Osteoblast (primary cell): ENCODE measurements around the gene SEPHS2. TPM values are rescaled to one million over a fixed set of nuclear protein-coding genes. Genes with fewer than 3 reads are reported as not detected.
"Not testable (repeated sequence)": the region's sequence is repeated elsewhere in the genome, so short reads cannot be mapped to it uniquely, and the experiment has no call there.

ENCODE experiments used
- DNase-seq: peaks from one replicate; pipeline ENCODE4 v3.0.0; 2011; ENCODE audit warnings: low spot score, mixed read lengths; ENCODE audit not compliant: insufficient read length; ENCODE audit errors: missing footprints
- H2AFZ ChIP-seq: 2 replicates; pipeline ENCODE4 v1.6.0; 2011; ENCODE audit warnings: mild to moderate bottlenecking, low read length
- H3K27ac ChIP-seq: 2 replicates; pipeline ENCODE4 v1.5.1; 2011; ENCODE audit warnings: mild to moderate bottlenecking, low read depth, low read length, moderate library complexity
- H3K27me3 ChIP-seq: 2 replicates; pipeline ENCODE4 v1.6.0; 2012; ENCODE audit warnings: mild to moderate bottlenecking, control low read depth, inconsistent platforms, low read length, moderate library complexity; ENCODE audit not compliant: insufficient read depth
- H3K36me3 ChIP-seq: 2 replicates; pipeline ENCODE4 v1.5.1; 2011; ENCODE audit warnings: mild to moderate bottlenecking, low read length, control low read depth, moderate library complexity; ENCODE audit not compliant: insufficient read depth
- H3K4me1 ChIP-seq: 2 replicates; pipeline ENCODE4 v1.5.1; 2011; ENCODE audit warnings: mild to moderate bottlenecking, low read length, control low read depth, moderate library complexity; ENCODE audit not compliant: insufficient read depth
- H3K4me2 ChIP-seq: 2 replicates; pipeline ENCODE4 v1.6.0; 2011; ENCODE audit warnings: mild to moderate bottlenecking, low read length; ENCODE audit not compliant: insufficient read depth
- H3K4me3 ChIP-seq: fragments of 200-600 bp; sonication (generic); 3 replicates; pipeline ENCODE4 v1.5.1; 2012; ENCODE audit warnings: mild to moderate bottlenecking, low read length, inconsistent platforms; ENCODE audit not compliant: insufficient read depth
- H3K79me2 ChIP-seq: 2 replicates; pipeline ENCODE4 v1.6.0; 2012; ENCODE audit warnings: mild to moderate bottlenecking, low read length, control low read depth, inconsistent platforms; ENCODE audit not compliant: insufficient read depth
- H3K9me3 ChIP-seq: 2 replicates; pipeline ENCODE4 v1.5.1; 2011; ENCODE audit warnings: low read depth, low read length, control low read depth
- H4K20me1 ChIP-seq: 2 replicates; pipeline ENCODE4 v1.6.0; 2012; ENCODE audit warnings: mild to moderate bottlenecking, low read length, control low read depth; ENCODE audit not compliant: insufficient read depth
- CTCF ChIP-seq: IDR thresholded peaks from 2 replicates; pipeline ENCODE4 v1.5.1; 2011; ENCODE audit warnings: mild to moderate bottlenecking, low read depth, low read length, moderate library complexity; ENCODE audit errors: extremely low read depth
- total RNA-seq: library from RNA; depleted of rRNA; stranded (reverse); fragments of >200 nt; gene quantifications from 2 replicates; pipeline ENCODE4 v1.2.3, GENCODE V29; 2012

Gene SEPHS2
- total RNA-seq, 1 donor = 20.3 TPM

GRCh38 chr16:30478766-30479478 lies 33.2 kb upstream of the SEPHS2 start:
- Histone ChIP-seq H2AFZ (no peak overlapping the region), H3K27ac (no peak overlapping the region), H3K27me3 (peaks cover 17% of the 10 kb centered on the region), H3K4me3 (no peak overlapping the region), H3K36me3 (no peaks in the 10 kb centered on the region), H4K20me1 (no peaks in the 10 kb centered on the region), H3K4me1 (no peaks in the 10 kb centered on the region), H3K79me2 (no peaks in the 10 kb centered on the region), H3K9me3 (no peaks in the 10 kb centered on the region), H3K4me2 (no peak overlapping the region)
- no peak for TF ChIP-seq CTCF
- DNase-seq = no peak

- H3K9me3 ChIP-seq, H4K20me1 ChIP-seq, DNase-seq, H3K27ac ChIP-seq, H3K4me1 ChIP-seq, H3K79me2 ChIP-seq, H3K36me3 ChIP-seq, H3K4me3 ChIP-seq, H3K4me2 ChIP-seq, H2AFZ ChIP-seq: not testable (repeated sequence)
- H3K27me3 ChIP-seq = peaks cover 26% of the 10 kb centered on the region
Observed at GRCh38 chr16:30477773-30478172, 32.1 kb upstream of the SEPHS2 start.

- H3K9me3 ChIP-seq = no peaks in the 10 kb centered on the region
- no peak overlapping the region for H3K4me3 ChIP-seq
- no peak for TF ChIP-seq CTCF
- no peaks in the 10 kb centered on the region for H4K20me1 ChIP-seq
- no peak overlapping the region for H3K27ac ChIP-seq
- H3K4me1 ChIP-seq = no peaks in the 10 kb centered on the region
- no peak overlapping the region for H2AFZ ChIP-seq
- DNase-seq = no peak
- peaks cover 29% of the 10 kb centered on the region for H3K27me3 ChIP-seq
- no peak overlapping the region for H3K4me2 ChIP-seq
- no peaks in the 10 kb centered on the region for H3K36me3 ChIP-seq
- no peaks in the 10 kb centered on the region for H3K79me2 ChIP-seq
Observed at GRCh38 chr16:30476991-30477390, 31.3 kb upstream of the SEPHS2 start.

- TF ChIP-seq CTCF = no peak
- Histone ChIP-seq H3K79me2 (no peaks in the 10 kb centered on the region), H3K27me3 (peaks cover 29% of the 10 kb centered on the region), H3K36me3 (no peaks in the 10 kb centered on the region), H3K4me3 (no peak overlapping the region), H3K4me1 (no peaks in the 10 kb centered on the region), H4K20me1 (no peaks in the 10 kb centered on the region), H3K4me2 (no peak overlapping the region), H3K27ac (no peak overlapping the region), H3K9me3 (no peaks in the 10 kb centered on the region), H2AFZ (no peak overlapping the region)
- DNase-seq = no peak
Observed at GRCh38 chr16:30474684-30475083, 29.0 kb upstream of the SEPHS2 start.
